B cell (primary cell): Measurements from ENCODE around the gene HS3ST5. TPM values are rescaled to one million over a fixed set of nuclear protein-coding genes. Genes with fewer than 3 reads are reported as not detected.

ENCODE experiments used
- ATAC-seq: fragments of 200-7000 bp; cut with Tn5 transposase; one replicate; pipeline ENCODE4 v1.10.0; 2021; ENCODE audit warnings: low read depth, mild to moderate bottlenecking, moderate number of reproducible peaks, moderate library complexity
- CTCF ChIA-PET: fragments of 350-600 bp; sonication (Branson Sonifier 250); formaldehyde crosslinking; loops from one replicate; lab custom pipeline; 2021; ENCODE audit warnings: antibody characterized with exemption, inconsistent platforms; lab: Charles Lee
- POLR2A ChIA-PET: fragments of 350-600 bp; sonication (Branson Sonifier 250); formaldehyde crosslinking; loops from one replicate; lab custom pipeline; 2021; ENCODE audit warnings: antibody characterized with exemption; lab: Charles Lee
- DNase-seq: peaks from one replicate; pipeline ENCODE4 v3.0.0; 2013
- H2AFZ ChIP-seq: 2 replicates; pipeline ENCODE4 v1.6.1; 2012; ENCODE audit warnings: mild to moderate bottlenecking, low read depth, low read length; ENCODE audit not compliant: insufficient read depth, poor library complexity, severe bottlenecking
- H3K27ac ChIP-seq, 2 donors: 1 replicate in 1 of 2; 2 replicates in 1 of 2; pipeline ENCODE4 v1.5.1; 2012 to 2013; ENCODE audit warnings: low read length in 2 of 2, mild to moderate bottlenecking in 2 of 2, moderate library complexity in 1 of 2
- H3K27me3 ChIP-seq, 4 experiments: fragments of 200-600 bp in 1 of 4; sonication (generic) in 1 of 4; replicated peaks in 1 of 4; 1 replicate in 2 of 4; 2 replicates in 2 of 4; pipeline versions ENCODE4 v1.6.1 to v1.7.0; 2013 to 2016; ENCODE audit warnings: low read length in 3 of 4, mild to moderate bottlenecking in 2 of 4, mixed read lengths in 1 of 4, moderate library complexity in 1 of 4; ENCODE audit not compliant: insufficient read depth in 4 of 4, control insufficient read depth in 3 of 4; ENCODE audit errors: control extremely low read depth in 1 of 4
- H3K36me3 ChIP-seq, 2 experiments: replicated peaks in 1 of 2; 1 replicate in 1 of 2; 2 replicates in 1 of 2; pipeline versions ENCODE4 v1.6.1 to v1.7.1; 2013; ENCODE audit warnings: low read length in 1 of 2; ENCODE audit not compliant: insufficient read depth in 2 of 2, control insufficient read depth in 1 of 2; ENCODE audit errors: control extremely low read depth in 1 of 2, extremely low read depth in 1 of 2
- H3K4me1 ChIP-seq, 2 donors: fragments of 200-600 bp in 1 of 2; sonication (generic) in 1 of 2; 1 replicate in 1 of 2; 2 replicates in 1 of 2; pipeline versions ENCODE4 v1.5.1 to v1.6.1; 2013 to 2017; ENCODE audit warnings: low read length in 2 of 2; ENCODE audit not compliant: control insufficient read depth in 2 of 2, insufficient read depth in 2 of 2
- H3K4me2 ChIP-seq: replicated peaks from 2 replicates; pipeline ENCODE3; 2012; ENCODE audit warnings: mild to moderate bottlenecking, low read depth, low read length; ENCODE audit not compliant: poor library complexity, severe bottlenecking
- H3K4me3 ChIP-seq, 5 experiments: fragments of 200-600 bp in 1 of 5; sonication (generic) in 1 of 5; 1 replicate in 3 of 5; 2 replicates in 2 of 5; pipeline versions ENCODE4 v1.5.1 to v1.7.0; 2011 to 2016; ENCODE audit warnings: low read length in 4 of 5, mild to moderate bottlenecking in 4 of 5, low read depth in 2 of 5, control low read depth in 1 of 5, moderate library complexity in 1 of 5; ENCODE audit not compliant: insufficient read depth in 1 of 5; ENCODE audit errors: control extremely low read depth in 1 of 5, extremely low read depth in 1 of 5
- H3K79me2 ChIP-seq: fragments of 200-600 bp; sonication (generic); one replicate; pipeline ENCODE4 v1.6.0; 2016; ENCODE audit warnings: low read length; ENCODE audit not compliant: control insufficient read depth, insufficient read depth
- H3K9ac ChIP-seq: fragments of 200-600 bp; sonication (generic); 2 replicates; pipeline ENCODE4 v1.6.1; 2017; ENCODE audit warnings: mild to moderate bottlenecking, low read length, moderate library complexity
- H3K9me3 ChIP-seq, 3 donors: one replicate each; pipeline versions ENCODE4 v1.6.1 to v1.7.1; 2013; ENCODE audit warnings: low read length in 2 of 3; ENCODE audit not compliant: control insufficient read depth in 2 of 3, insufficient read depth in 1 of 3; ENCODE audit errors: control extremely low read depth in 1 of 3
- H4K20me1 ChIP-seq: 2 replicates; pipeline ENCODE4 v1.6.0; 2012; ENCODE audit warnings: mild to moderate bottlenecking, low read length; ENCODE audit not compliant: insufficient read depth, control insufficient read depth, poor library complexity, severe bottlenecking
- H3K27ac Mint-ChIP-seq: one replicate; pipeline ENCODE4 v1.8.0; 2021; ENCODE audit warnings: mixed read lengths
- H3K27me3 Mint-ChIP-seq: one replicate; pipeline ENCODE4 v1.8.0; 2021; ENCODE audit warnings: mixed read lengths
- H3K4me1 Mint-ChIP-seq: one replicate; pipeline ENCODE4 v1.8.0; 2021; ENCODE audit warnings: mixed read lengths
- H3K4me3 Mint-ChIP-seq: one replicate; pipeline ENCODE4 v1.8.0; 2021; ENCODE audit warnings: mixed read lengths
- H3K9me3 Mint-ChIP-seq: one replicate; pipeline ENCODE4 v1.8.0; 2022; ENCODE audit warnings: mixed read lengths; ENCODE audit not compliant: insufficient read depth
- CTCF ChIP-seq: fragments of 200-600 bp; IDR thresholded peaks from one replicate; pipeline ENCODE4 v1.8.0; 2022; ENCODE audit warnings: antibody characterized with exemption, mild to moderate bottlenecking
- EZH2 ChIP-seq: IDR thresholded peaks from 2 replicates; pipeline ENCODE4 v1.6.1; 2012; ENCODE audit warnings: borderline replicate concordance, low read depth, mild to moderate bottlenecking, moderate library complexity, low read length; ENCODE audit not compliant: insufficient read depth, poor library complexity, severe bottlenecking
- WGBS: methylation state at CpG from one replicate; pipeline ENCODE4 v1.1.5; 2013; ENCODE audit warnings: missing lambda C conversion rate; ENCODE audit not compliant: insufficient coverage; 5-methylcytosine and 5-hydroxymethylcytosine counted together
- intact Hi-C: fragments of 100-400 bp; cut with micrococcal nuclease; formaldehyde crosslinking; loops from one replicate; pipeline ENCODE4 v1.10.0; 2022
- polyA plus RNA-seq: library from polyadenylated mRNA; depleted of rRNA; stranded (reverse); fragments of >200 nt; gene quantifications from 2 replicates; pipeline ENCODE4 v1.2.3, GENCODE V29; 2012
- total RNA-seq, 2 donors: library from RNA; stranded (reverse); fragments of 120-200 nt in 1 of 2; gene quantifications; 1 replicate in 1 of 2; 2 replicates in 1 of 2; pipeline versions ENCODE4 v1.2.3 to v1.2.4, GENCODE V29; 2013 to 2022

Gene HS3ST5
- total and polyA plus RNA-seq, 2 donors (not counting 1 experiment from before 2014, with no cell fraction given): not detected

- H3K27ac Mint-ChIP-seq: no peak overlapping the region
These were observed 102.0 kb downstream of the HS3ST5 start for GRCh38 chr6:114240796-114241195.

GRCh38 chr6:114228675-114229074 is 114.1 kb downstream of the HS3ST5 start:
- DNase-seq (no peak), ATAC-seq (no peak)
- H3K4me2 ChIP-seq: no peak overlapping the region
- no peaks in the 10 kb centered on the region for H3K36me3 ChIP-seq
- H3K4me3 Mint-ChIP-seq: no peak overlapping the region
- H3K9ac ChIP-seq: no peak overlapping the region
- POLR2A ChIA-PET: no interaction called here
- TF ChIP-seq CTCF (no peak), EZH2 (no peak)
- intact Hi-C loops: no loop called here
- H2AFZ ChIP-seq: no peak overlapping the region
- 83% methylated on average over 1 of the region's 2 CpGs for WGBS
- H4K20me1 ChIP-seq: no peaks in the 10 kb centered on the region
- CTCF ChIA-PET: no interaction called here
- H3K4me1 Mint-ChIP-seq: no peaks in the 10 kb centered on the region
- no peaks in the 10 kb centered on the region for H3K27me3 ChIP-seq
- H3K79me2 ChIP-seq: no peaks in the 10 kb centered on the region
- H3K27ac ChIP-seq: no peak overlapping the region
- H3K27ac Mint-ChIP-seq: no peak overlapping the region
- H3K9me3 Mint-ChIP-seq: peaks cover 4% of the 10 kb centered on the region
- H3K4me3 ChIP-seq: no peak overlapping the region
- no peaks in the 10 kb centered on the region for H3K9me3 ChIP-seq
- H3K4me1 ChIP-seq: no peaks in the 10 kb centered on the region
- H3K27me3 Mint-ChIP-seq: no peaks in the 10 kb centered on the region

More at GRCh38 chr6:114240796-114241195, 102.0 kb downstream of the HS3ST5 start:
- ATAC-seq (no peak), DNase-seq (no peak)
- ChIA-PET CTCF (no interaction called here), POLR2A (no interaction called here)
- Histone ChIP-seq H3K9ac (no peak overlapping the region), H3K4me3 (no peak overlapping the region), H4K20me1 (no peaks in the 10 kb centered on the region), H3K4me2 (no peak overlapping the region), H3K27me3 (no peaks in the 10 kb centered on the region), H3K9me3 (no peaks in the 10 kb centered on the region), H3K36me3 (no peaks in the 10 kb centered on the region), H3K79me2 (no peaks in the 10 kb centered on the region), H2AFZ (no peak overlapping the region), H3K4me1 (no peaks in the 10 kb centered on the region), H3K27ac (no peak overlapping the region)
- no peak overlapping the region for H3K4me3 Mint-ChIP-seq
- no peaks in the 10 kb centered on the region for H3K9me3 Mint-ChIP-seq
- intact Hi-C loops: no loop called here
- WGBS: 60% methylated on average over 1 of the region's 3 CpGs
- no peak for TF ChIP-seq EZH2
- H3K4me1 Mint-ChIP-seq: no peaks in the 10 kb centered on the region
- H3K27me3 Mint-ChIP-seq: no peaks in the 10 kb centered on the region
